Right ventricle myocardium superior (tissue), 1 donor: ENCODE results near the gene MISP3. TPM values are rescaled to one million over a fixed set of nuclear protein-coding genes. Genes with fewer than 3 reads are reported as not detected.

Experiments
- ATAC-seq: fragments of 200-7000 bp; cut with Tn5 transposase; one replicate; pipeline ENCODE4 v1.9.1; 2020; ENCODE audit warnings: mild to moderate bottlenecking; ENCODE audit not compliant: poor library complexity
- DNase-seq: peaks from one replicate; pipeline ENCODE4 v3.0.0-alpha.2; 2020
- intact Hi-C: fragments of 100-400 bp; cut with DNase I; formaldehyde crosslinking; loops from one replicate; pipeline ENCODE4 v1.11.2; 2022
- total RNA-seq: library from RNA; stranded (reverse); fragmentation: NEBNext Ultra II Directional; extraction: Animal tissue kit (Norgen Biotek cat#: 25700); gene quantifications from one replicate; pipeline ENCODE4 v1.2.1, GENCODE V29; 2021
- donor health status: DM: no; HTN: yes; CAD: no; lungs with severe emphysema.

Gene MISP3
- total RNA-seq, 1 donor from 2014 or later: 7.9 TPM

DNA sequence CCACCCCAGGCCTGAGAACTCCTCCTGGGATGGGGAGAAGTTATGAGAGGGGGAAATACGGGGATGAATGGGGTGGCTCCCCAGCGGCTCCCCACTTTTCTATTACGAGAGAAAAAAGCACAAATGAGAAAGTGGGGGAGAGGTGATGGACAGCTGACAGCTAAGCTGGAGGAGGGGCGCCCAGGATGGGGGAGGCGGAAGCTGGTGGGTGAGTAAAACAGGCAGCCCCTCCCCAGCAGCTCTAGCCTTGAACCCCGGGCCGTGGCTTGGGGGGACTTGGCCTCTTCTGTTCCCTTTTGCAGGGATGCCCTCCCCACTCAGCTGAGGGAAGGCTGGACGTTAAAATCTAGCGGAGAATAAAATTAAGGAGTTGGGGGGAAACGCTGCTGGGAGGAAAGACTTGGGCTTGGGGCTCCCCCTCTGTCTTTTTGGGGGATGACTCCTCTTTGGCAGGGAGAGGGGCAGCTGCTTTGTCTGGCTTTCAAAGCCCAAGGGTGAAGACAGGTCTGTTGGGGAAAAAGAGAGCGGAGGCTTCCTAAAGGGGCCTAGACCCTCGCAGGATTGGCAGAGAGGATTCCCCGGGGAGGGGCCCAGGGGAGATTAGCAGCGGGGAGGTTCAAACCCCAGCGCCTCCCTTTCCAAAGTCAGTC is 19.4 kb downstream of the MISP3 start:
- no peak for ATAC-seq
- peak; percentile 51 for DNase-seq
- intact Hi-C loops: no loop called here

DNA sequence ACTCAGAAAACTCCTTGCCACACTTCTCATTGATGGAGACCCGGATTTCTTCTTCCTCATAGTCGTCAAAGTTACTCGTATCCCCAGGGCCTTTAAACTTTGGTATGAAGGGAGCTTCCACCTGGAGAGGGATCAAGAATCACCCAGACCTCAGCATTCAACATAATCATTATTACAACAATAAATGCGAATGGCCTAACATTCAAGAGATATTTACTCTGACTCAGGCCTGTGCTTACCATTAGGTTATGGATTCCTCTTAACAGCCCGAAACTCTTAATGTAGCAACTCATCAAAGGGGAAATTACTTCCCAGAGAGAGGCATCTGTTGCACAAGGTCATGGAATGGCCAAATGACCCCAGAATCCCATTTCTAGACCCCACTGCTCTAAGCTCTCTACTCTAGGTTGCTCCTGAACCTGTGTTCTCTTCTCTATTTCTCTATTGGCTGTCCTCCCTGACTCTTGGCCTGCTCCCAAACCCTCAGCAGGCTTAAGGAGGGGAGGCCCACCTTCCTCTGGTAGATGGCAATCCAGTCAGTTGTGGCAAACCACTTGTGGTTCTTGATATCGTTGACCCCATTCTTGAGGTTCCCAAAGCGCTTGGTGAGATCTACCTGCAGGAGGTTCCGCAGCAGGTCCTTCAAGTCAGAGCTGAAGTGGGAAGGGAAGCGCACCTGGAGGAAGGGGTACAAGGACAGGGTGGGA is 20.7 kb downstream of the MISP3 start:
- DNase-seq (no peak), ATAC-seq (no peak)
- intact Hi-C loops: no loop called here

DNA sequence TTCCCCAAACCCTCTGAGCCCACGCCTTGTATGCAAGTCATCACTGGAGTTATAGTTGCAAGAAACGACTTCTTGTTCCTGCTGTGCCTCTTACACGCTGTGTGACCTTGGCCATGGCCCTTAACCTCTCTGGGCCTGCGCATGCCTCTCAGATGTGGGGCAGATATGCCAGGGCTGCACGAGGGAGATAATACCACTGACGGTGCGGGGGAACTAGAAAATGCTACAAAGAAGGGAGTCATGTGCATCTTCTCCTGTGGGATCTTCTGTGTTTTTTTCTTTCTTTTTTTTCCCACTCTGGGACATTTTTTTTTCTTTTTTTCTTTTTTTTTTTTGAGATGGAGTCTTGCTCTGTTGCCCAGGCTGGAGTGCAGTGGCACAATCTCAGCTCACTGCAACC is 22.3 kb downstream of the MISP3 start:
- ATAC-seq (no peak), DNase-seq (no peak)
- intact Hi-C loops: no loop called here

DNA sequence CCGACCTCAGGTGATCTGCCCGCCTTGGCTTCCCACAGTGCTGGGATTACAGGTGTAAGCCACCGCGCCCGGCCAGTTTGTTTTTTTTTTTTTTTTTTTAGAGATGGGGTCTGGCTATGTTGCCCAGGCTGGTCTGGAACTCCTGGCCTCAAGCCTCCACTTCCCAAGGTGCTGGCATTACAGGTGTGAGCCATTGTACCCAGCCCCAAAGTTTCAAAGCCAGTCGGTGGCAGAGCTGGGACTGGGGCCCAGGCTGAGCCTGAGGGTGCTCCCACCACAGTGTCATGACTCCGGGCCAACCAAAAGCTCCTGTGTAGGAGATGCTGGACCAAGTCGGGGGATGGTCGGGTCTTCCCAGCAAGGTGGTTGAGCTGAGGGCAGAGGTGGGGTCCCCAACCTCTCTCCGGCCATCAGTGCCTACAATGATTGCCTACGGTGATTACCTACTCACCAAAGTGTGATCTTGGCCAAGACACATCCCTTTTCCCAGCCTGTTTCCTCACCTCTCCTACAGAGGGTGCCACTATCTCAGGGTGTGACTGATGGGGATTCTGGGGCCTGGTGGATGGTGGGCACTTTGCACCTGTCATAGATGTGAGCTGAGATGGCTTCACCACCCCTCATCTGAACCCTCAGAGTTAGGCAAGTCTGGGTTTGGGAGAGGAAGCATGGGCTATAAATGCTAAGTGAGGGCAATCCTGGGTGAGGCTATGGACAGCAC is 23.8 kb downstream of the MISP3 start:
- DNase-seq (no peak), ATAC-seq (no peak)
- intact Hi-C loops: no loop called here

DNA sequence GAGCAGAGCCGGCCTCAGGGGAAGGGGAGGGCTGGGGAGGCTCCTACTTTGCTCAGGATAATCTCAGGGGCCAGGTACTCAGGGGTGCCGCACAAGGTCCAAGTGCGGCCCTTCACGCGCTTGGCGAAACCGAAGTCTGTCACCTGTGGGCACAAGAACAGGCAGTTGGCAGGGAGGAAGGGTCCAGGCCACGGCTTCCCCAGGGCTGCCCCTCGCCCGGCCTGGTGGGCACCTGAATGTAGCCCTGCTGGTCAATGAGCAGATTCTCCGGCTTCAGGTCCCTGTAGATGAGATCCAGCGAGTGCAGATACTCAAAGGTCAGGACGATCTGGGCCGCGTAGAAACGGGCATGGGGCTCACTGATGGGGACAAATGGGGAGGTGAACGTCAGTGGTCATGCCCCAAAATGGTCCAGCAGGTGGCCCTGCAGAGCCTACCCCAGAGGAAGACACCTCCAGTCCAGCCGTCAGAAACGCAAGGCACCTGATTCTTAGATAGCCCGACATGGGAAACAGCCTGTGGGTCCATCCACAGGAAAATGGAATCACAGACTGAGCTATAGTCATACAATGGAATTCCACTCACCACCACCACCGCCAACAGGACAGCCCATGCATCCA is 25.1 kb downstream of the MISP3 start:
- intact Hi-C loops: no loop called here
- ATAC-seq: peak; percentile 35
- DNase-seq: no peak

DNA sequence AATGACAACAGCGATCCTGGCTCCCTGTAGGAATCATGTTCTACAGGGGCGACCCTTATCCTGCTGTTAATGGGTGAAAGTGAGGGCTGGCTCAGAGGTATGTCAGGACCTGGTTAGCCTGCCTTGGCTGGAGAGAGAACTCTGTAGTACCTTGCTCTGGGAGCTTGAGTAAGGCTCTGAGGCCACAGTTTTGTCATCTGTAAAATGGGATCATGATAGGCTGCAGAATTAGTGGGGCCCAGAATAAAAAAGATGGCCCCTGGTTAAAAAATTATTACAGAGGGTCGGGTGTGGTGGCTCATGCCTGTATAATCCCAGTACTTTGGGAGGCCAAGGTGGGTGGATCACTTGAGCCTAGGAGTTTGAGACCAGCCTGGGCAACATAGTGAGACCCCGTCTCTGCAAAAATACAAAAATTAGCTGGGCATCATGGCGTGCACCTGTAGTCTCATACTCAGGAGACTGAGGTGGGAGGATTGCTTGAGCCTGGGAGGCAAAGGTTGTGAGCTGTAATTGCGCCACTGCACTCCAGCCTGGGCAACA is 28.5 kb downstream of the MISP3 start:
- DNase-seq (no peak), ATAC-seq (no peak)
- intact Hi-C loops: no loop called here

DNA sequence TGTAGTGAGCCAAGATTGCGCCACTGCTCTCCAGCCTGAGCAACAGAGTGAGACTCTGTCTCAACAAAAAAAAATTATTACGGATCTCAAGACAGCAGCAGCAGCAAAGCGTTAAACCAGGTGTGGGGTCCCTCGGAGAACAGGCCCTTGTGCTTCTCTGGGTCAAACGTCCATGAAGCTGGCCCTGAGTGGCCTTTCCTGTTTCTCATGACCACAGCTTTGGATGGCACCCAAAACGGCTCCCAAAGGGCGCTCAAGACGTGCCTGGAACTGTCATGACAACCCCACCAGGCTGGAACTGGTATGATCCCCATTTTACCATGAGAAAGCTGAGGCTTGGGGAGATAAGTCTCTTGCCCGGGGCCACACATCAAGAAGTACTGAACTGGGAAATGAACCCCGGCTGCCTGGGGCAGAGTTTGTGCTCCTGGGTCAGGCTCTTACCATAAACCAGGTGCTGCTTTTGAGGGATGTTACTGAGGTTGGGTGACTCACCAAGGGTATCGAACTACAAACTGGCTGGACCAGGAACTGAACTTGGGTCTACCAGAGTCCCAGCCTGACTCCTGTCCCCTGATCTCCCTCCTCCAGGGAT is 29.6 kb downstream of the MISP3 start:
- DNase-seq (no peak), ATAC-seq (peak; percentile 2)
- intact Hi-C loops: no loop called here

DNA sequence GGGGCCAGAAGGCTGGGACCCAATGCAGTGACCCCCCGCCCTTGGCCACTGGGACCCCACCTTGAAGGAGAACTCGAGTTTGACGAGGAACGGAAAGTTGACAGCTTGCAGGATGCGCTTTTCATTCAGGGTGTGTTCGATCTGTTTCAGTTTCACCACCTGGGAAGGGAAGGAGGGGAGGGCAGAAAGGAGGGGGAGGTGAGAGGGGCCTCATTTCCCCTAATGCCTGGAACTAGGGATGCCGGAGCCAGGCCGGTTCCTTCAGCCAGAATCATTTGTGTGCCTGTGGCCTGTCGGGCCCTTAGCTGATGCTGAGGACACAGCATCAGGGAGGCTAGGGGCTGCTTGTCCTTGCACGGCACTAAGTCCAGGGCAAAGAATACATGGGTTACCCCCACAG is 30.2 kb downstream of the MISP3 start:
- intact Hi-C loops: no loop called here
- no peak for DNase-seq
- no peak for ATAC-seq

DNA sequence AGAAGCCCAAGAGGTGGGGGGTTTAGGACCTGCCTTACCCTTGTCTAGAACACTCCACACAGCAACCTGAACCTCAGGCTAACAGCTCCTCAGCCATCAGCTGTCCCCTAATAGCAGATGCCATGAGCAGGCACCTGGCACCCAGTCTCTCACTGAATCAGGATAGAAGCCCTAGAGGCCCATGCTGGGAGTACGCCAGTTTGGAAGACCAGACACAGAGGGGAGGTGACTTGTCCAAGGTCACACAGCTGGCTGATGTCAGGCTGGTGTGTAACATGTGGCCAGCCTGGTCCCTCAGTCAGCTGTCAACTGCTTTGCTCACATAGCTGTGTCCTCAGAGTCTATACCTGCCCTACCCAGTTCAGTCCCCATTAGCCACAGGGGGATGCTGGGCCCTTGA is 30.7 kb downstream of the MISP3 start:
- intact Hi-C loops: no loop called here
- ATAC-seq: no peak
- no peak for DNase-seq

DNA sequence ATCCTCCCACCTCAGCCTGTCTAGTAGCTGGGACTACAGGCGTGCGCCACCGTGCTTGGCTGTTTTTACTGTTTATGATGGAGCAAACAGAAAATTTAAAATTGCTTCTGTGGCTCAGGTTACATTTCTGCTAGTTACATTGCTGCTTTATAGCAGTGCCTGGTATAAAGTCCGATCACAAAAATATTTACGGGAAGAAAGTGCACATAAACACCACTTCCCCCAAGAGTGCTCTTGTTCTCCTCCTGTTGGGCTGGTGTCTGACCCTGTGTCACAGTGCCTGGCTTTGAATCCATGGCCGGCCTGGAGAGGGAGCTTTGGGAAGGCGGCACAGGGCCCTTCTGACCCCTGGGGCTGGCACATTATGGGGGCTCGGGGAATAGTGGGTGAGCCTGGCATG is 33.1 kb downstream of the MISP3 start:
- intact Hi-C loops: no loop called here
- no peak for ATAC-seq
- no peak for DNase-seq

DNA sequence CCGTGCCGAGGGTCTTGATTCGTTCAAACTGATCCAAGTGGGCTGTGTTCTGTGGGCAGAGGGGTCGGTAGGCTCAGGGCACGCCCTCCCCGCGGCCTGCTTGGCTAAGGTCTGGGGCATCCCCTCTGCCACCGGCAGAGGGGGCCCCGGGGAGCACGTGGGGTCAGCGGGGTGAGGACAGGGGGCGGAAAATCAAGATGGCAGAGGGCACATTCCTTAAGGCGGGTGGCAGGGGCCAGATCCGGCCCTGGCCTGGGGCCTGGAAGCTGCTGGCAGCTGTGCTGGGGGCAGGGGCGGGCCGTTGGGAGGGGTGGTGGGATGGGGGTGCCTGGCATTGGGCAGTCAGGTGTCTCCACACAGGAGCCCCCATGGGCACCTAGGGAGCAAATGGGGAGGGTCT is 34.3 kb downstream of the MISP3 start:
- ATAC-seq (peak; percentile 57), DNase-seq (peak; percentile 52)
- intact Hi-C loops: no loop called here

DNA sequence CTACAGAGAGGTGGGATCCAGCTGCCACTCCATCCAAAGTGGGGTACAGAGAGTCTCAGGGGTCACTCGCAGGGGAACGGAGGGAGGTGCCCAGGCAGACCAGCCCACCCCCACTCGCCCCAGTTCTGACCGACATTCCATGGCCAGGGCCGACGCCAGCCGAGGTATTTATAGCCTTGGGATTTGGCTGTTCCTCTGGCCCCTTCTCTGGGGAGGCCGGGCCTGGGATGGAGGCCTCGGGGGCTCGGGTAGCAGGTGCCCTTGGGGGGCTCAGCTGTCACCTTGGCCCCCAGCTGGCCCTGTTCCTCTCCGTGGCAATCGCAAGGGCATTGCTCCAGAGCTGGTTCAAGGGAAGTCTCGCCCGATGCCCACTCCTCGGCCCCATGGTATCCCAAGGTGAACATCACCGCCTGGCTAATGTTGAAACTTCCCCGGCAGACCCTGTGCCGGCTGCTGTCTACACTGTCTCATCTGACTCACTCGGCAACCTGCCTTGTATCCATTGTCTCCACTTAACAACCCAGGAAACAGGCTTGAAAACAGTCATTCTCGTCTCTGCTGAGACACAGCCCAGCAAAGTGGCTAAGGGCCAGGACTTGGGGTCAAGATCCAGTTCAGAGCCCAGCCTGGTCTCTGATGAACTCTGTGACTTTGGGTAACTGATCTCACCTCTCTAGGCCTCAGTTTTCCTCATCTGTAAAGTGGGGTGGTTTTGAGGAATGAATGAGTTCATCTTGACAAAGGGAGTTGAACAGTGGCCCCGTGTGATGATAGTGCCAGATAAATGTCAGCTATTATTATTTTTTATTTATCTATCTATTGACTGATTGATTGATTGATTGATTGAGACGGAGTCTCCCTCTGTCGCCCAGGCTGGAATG is 35.2 kb downstream of the MISP3 start:
- DNase-seq (peak; percentile 85), ATAC-seq (peak; percentile 88)
- intact Hi-C loops: no loop called here

DNA sequence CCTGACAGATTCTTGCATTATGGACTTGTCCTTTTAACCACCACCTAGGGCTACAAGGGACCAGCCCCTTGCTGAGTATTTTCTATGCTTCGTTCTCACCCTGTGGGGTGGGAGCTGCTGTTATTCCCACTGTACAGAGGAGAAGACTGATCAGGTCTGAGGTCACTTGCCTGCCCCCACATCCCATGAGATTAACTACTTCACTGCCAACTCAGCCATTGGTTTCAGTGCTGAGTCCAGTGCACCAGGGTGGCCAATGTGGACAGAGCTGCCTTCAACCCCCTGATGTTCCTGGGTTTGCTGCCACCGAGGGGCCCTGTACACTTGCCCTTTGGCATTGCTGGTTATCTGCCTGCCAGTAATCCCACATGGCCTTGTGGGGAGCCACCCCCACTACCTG is 38.1 kb downstream of the MISP3 start:
- DNase-seq: no peak
- no peak for ATAC-seq
- intact Hi-C loops: no loop called here

DNA sequence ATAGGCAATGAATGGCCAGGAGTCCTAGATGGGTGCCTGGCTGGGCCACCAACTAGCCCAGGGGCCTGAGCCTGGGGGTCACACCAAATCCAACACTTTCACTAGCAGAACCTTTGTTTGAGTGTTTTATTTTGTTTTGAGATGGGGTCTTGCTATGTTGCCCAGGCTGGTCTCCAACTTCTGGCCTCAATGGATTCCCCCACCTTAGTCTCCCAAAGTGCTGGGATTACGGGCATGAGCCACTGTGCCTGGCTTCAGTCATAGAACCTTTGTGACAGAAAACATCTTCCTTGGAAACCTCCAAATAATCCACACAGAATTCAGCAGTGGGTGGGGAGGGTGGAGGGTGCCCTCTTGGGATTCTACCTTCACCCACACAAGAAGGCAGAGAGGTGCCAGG is 38.9 kb downstream of the MISP3 start:
- DNase-seq (no peak), ATAC-seq (no peak)
- intact Hi-C loops: no loop called here

DNA sequence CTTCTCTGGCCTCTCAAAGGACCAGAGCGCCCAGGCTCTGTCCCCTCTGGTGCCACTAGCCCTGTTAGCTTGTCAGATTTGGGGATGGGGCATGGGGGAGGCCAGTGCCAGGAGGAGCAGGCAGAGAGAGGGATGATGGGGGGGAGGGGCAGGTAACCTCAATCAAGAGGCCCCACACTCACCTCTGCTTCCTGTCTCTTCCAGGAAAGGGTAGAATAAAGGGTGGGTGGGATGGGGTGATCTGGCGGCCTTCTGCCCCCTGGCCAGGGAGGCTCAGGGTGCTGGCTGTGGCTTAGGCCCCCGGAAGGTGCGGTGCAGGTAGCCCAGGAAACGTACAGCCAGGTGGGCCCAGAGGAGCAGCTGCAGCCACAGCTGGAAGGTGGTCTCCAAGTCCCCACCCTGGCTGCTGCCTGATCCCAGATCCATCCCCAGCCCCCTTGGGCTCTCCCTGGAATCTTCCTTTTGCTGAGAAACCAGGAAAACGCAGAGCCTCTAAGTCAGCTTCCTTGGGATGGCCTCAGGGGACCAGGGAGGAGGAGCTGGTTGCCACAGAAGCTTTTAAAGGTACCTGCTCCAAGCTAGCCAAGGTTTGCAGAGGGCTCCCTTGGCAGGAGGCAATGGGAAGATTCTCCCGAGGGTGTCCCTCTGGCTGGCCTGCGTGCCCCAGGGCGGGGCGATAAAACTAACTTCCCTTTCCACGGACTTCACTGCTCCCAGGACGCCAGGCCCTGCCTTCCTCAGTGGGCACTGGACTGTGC is 39.6 kb downstream of the MISP3 start:
- ATAC-seq (peak; percentile 13), DNase-seq (peak; percentile 71)
- intact Hi-C loops: no loop called here

DNA sequence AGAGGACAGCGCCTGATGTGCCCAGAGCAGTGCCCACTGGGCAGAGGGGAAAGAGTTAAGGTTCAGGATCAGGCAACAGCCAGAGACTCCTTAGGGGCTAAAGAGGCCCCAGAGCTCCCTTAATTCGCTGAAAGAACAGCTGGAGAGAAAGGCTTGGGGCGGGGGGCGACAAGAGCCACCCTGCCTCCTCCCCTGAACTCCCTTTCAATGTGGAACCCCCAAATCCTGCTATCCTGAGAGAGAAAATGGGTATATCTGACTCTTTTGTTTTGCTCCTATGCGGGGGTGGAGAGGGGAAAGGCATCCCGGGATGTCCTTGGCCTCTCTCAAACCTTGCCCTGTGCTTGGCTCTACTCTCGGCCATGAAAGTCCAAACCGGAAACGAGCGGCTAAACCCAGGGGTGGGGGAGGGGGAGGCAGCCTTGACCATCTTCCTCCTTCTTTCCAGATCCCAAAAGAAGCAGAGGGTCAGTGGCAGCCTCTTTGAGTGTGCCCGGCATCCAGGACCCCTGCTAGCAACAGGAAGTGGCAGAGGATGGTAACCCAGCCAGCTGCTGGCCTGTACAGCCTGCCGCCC is 40.3 kb downstream of the MISP3 start:
- intact Hi-C loops: no loop called here
- ATAC-seq (peak; percentile 38), DNase-seq (peak; percentile 71)

DNA sequence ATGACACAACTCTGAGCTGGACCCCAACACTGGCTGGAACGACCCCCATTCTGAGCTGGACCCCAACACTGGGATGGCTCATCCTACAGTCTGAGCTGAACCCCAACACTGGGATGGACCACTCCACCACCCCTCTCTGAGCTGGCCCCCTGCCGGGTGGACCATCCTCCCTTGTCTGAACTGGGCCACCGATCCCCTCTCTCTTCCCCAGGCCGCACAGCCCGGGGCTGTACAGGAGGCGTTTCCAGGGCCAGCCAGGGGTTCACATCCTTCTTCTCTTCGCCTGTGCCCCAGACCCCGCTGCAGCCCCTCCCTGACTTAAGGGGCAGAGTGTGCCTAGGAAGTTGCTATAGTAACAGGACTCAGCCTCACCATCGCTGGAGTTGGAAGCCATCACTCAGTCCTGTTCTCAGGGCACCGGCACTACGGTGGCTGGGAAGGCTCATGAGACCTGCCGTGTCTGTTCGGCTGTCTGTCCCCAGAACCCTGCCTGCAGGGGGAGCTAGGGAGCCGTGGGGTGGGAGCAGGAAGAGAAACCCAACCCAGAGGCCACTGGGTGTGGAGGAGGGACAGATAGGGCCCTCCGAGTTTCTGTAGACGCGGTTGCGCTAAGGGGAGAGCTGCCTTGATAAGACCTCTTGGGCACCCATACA is 41.3 kb downstream of the MISP3 start:
- ATAC-seq: no peak
- DNase-seq: peak; percentile 71
- intact Hi-C loops: no loop called here
